HG03039 (cell line): ENCODE measurements around the gene CEMIP.
"Not testable (repeated sequence)": the region's sequence is repeated elsewhere in the genome, so short reads cannot be mapped to it uniquely, and the experiment has no call there.

Experiments used
- ATAC-seq: cut with Tn5 transposase; IDR thresholded peaks from one replicate; pipeline ENCODE4 v1.9.1; 2021; ENCODE audit warnings: mild to moderate bottlenecking, moderate library complexity; ENCODE audit not compliant: unreplicated experiment

Gene CEMIP

DNA sequence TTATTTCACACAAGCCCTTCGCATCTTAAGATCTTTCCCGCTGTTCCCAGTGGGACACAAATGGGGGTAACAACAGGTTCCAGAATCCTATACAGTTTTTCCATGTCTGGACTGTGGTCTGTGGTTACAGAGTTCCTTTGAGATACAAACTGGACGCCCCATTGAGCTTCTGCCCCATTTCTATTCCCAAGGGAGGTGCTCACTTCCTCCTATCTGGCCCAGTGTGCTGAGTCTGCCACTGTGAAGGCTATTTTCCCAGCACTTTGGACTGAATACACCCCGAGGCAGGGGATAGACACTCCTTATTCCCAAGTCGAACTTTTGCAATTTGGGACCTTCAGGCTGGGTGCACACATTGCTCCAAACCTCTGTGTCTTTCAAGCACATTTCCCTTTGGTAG lies 166.4 kb downstream of the CEMIP start:
- ATAC-seq: no peak

DNA sequence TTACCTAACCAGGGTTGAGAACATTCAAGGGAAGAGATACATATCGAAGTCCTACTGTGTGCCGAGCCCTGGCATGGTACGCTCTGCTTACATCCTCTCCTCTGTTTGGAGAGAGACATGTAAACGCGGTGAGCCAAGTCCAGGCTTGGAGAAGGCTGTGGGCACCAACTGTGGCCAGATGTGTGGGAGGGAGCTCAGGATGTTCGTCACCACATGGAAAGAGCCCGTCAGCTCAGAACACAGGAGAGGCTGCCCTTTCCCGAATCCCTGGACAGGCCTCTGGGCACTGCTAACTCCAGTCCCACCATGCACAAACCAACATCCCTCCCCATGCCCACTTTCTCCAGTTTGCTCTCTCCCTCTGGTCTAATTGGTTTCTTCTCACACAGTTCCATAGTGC lies 167.4 kb downstream of the CEMIP start:
- ATAC-seq: no peak

- ATAC-seq: no peak
Measured at GRCh38 chr15:80948651-80949292, 169.6 kb downstream of the CEMIP start.

GRCh38 chr15:80949756-80950155 lies 170.6 kb downstream of the CEMIP start:
- no peak for ATAC-seq

DNA sequence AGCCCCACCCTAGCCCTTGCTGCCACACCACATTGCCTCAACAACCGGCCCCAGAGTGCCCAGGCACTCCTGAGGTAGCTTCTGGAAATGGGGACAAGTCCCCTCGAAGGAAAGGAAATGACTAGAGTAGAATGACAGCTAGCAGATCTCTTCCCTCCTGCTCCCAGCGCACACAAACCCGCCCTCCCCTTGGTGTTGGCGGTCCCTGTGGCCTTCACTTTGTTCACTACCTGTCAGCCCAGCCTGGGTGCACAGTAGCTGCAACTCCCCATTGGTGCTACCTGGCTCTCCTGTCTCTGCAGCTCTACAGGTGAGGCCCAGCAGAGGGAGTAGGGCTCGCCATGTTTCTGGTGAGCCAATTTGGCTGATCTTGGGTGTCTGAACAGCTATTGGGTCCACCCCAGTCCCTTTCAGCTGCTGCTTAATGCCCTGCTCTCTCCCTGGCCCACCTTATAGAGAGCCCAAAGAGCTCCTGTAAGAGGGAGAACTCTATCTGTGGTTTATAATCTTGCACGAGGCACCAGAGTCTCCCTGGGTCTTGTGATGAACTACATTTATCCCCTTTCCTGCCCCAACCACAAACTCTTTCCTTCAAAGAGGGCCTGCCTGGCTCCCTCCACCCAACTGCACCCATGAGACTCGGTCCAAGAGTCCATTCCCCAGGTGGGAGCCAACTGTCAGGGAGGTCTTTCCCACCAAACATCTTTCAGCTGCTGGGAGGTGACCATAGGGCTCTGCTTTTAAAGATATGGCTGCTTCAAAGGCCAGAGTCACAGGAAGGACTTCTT lies 171.3 kb downstream of the CEMIP start:
- ATAC-seq: no peak

GRCh38 chr15:80951941-80952340 lies 172.8 kb downstream of the CEMIP start:
- no peak for ATAC-seq

GRCh38 chr15:80953001-80953952 lies 174.1 kb downstream of the CEMIP start:
- ATAC-seq: no peak

DNA sequence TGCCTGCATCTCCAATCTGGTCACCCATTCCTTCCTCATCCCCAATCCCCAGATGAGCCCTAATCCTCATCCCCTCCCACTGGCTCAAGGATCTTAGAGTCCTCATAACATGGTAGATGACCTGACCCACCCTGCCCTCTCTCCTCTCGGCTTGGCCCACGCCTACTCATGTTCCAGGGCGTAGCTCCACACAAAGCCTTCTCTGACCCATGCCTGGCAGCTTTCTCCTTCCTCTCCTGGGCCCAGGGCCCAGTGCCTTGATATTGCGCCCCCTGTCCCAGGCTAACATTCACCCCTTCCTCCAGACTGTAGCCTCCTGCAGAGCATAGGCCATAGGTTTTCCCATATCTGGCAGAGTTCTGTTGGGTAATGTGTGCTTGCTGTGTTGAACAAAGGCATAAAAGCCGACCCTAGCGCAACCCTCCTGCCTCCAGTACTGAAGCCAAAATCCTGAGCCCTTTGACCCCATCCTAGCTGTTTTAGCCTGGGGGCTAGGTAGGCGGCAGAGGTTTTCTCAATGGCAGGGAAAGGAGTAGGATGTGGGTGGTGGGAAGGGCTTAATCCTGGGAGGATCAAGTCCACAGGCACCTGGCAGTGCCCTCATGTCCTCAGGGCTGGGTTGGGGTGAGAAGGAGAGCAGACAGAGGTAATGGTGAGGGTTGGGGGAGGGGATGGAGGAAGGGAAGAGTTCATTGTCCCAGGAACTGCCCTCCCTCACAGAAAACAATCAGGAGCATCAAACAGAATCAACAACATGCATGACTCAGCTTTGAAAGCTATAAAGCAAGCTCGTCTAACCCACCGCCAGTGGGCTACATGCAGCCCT lies 175.0 kb downstream of the CEMIP start:
- ATAC-seq: no peak

DNA sequence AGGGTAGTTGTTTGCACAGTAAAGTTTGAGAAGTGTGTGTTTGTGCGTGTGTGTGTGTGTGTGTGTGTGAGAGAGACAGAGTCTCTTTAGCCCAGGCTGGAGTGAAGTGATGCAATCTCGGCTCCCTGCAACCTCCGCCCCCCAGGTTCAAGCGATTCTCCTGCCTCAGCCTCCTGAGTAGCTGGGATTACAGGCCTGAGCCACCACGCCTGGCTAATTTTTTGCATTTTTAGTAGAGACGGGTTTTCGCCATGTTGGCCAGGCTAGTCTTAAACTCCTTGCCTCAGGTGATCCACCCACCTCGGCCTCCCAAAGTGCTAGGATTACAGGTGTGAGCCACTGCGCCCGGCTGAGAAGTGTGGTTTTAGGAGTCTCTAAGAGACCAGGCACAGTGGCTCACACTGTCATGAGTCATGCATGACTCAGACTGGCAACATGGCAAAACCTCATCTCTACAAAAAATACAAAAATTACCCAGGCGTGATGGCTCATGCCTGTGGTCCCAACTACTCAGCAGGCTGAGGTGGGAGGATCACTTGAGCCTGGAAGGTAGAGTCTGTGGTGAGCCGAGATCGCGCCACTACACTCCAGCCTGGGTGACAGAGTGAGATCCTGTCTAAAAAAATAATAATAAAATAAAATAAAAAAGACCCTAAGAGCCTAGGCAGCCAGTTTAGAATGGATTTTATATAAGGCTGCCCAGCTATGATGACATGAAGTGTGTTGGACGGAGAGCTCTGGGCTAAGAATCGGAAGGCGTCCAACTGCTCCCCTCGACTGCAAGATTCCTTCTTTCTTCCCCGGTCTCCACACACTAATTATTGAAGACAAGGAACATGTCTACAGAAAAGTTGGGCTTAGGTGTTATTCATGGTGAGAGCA lies 176.6 kb downstream of the CEMIP start:
- ATAC-seq: not testable (repeated sequence)

DNA sequence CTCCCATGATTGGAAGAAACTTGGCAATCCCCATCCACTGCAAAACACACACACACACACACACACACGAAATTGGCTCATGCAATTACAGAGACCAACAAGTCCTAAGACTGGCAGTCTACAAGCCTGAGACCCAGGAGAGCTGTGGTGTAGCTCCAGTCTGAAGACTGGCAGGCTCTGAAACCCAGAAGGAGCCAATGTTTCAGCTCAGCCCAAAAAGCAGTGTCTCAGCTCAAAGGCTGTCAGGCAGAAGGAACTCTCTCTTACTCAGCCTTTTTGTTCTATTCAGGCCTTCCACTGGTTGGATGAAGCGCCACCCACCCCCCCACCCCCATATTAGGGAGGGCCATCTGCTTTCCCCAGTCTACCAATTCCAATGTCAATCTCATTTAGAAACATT lies 178.4 kb downstream of the CEMIP start:
- ATAC-seq: no peak

GRCh38 chr15:80957976-80958375 lies 178.8 kb downstream of the CEMIP start:
- no peak for ATAC-seq

DNA sequence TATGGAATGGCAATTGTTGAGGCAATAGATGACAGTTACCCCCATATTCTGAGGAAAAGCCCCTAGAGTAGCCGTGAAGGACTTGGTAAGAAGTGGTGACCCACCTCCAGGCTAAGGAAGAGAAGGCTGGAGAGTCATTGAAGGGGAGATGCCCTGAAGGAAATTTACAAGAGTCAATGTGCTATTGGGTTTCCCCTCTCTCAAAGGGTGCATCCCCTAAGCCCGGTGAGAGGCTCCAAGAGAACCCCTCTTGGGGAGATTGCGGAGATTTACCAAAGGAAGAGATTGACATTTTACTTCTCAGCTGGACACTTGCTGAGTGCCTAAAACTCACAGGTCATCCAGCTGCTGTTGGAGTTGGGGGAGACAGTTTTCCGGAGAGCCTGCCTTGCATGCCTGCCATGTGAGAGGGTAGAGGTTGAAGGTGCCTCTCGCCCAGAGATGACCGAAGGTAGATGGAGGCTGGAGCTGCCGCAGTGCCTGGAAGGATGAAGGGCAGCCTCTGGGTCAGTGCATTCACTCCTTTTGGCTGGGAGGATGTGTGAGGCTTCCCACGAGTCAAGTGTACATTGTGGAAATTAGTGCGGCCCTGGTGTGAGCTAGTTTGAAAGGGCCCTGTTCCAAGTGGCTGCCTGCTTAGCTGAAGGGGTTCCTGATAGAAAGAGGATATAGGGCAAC lies 179.8 kb downstream of the CEMIP start:
- ATAC-seq: no peak

DNA sequence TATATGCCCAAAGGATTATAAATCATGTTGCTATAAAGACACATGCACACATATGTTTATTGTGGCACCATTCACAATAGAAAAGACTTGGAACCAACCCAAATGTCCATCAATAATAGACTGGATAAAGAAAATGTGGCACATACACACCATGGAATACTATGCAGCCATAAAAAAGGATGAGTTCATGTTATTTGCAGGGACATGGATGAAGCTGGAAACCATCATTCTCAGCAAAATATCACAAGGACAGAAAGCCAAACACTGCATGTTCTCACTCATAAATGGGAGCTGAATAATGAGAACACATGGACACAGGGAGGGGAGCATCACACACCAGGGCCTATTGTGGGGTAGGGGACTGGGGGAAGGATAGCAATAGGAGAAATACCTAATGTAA lies 186.3 kb downstream of the CEMIP start:
- ATAC-seq: not testable (repeated sequence)

DNA sequence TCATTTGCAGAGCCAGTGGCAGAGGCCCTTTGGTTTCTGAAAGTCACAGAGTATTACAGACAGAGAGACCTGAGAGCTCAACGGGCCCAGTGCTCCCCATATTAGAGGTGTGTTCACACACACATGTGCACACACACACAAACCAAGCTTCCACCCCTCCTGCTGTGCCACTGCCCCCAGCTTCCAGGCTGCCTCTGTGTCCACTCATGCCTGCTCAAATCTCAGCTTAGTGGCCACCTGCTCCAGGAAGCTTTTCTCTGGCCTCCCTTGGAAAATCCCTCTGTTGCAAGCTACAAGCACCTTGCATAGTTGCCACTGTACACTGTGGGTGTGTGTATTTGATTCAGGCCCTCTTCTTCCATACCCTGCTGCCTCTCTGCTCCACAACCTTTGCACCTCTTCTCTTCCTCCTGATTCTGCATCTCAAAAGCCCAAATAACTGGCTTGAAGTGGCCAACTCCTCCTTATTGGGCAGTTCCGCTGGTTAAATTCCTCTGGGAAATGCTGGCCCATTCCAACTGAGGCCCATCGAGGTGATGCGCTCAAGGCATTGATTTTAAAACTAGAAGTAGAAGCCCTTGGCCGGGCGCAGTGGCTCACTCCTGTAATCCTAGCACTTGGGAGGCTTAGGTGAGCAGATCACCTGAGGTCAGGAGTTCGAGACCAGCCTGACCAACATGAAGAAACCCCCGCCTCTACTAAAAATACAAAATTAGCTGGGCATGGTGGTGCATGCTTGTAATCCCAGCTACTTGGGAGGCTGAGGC lies 187.4 kb downstream of the CEMIP start:
- no peak for ATAC-seq

- ATAC-seq: no peak
Measured at GRCh38 chr15:80967451-80967850, 188.3 kb downstream of the CEMIP start.

GRCh38 chr15:80967991-80968510 lies 188.9 kb downstream of the CEMIP start:
- no peak for ATAC-seq

DNA sequence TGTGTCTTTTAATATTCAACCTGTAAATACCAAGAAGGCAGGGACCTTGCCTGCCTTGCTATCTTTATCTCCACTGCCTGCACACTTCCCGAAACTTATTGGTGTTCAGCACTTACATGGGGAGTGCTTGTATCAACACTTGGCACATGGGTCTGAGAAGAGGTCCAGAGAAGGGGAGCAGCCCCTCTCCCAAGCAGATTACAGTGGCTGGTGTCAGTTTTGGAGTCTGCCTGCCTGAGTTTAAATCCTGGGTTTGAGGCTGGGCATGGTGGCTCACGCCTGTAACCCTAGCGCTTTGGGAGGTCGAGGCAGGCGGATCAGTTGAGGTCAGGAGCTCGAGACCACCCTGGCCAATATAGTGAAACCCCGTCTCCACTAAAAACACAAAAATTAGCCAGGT lies 190.1 kb downstream of the CEMIP start:
- ATAC-seq: no peak

DNA sequence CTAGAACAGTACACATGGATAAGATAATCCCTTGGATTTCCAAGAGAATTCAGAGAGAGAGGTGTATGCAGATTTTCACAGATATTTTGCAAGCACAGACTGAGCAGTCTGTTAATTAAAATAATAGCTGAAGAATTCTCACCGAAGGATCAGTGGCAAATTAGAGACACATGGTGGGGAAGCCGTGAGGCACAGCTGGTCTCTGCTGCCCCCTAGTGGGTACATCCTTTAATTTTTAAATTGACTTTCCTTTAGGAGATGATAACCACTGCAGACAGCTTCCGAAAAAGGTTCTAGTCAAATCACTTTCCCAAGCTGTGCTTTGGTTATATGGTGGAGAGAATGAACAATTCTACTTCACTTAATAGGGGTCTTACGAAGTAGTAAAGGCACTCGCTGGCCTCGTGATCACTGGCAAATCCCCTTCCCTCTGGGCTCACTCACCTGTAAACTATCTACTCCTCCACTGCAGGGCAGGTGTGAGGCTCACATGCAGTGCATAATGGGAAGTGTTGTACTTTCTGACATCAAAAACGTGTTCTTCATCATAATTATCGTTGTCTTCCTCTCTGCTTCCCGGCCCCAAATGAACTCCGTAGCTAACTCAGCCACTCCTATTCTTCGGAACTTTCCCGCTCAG lies 191.0 kb downstream of the CEMIP start:
- no peak for ATAC-seq
